Measurements from ENCODE around the gene RBFOX2.
"Not testable (repeated sequence)": the region's sequence is repeated elsewhere in the genome, so short reads cannot be mapped to it uniquely, and the experiment has no call there.

RBFOX2 gene

GRCh38 chr22:36003972-36004674, 24.5 kb downstream of the RBFOX2 start:
- DNase-seq: no peak

GRCh38 chr22:36002718-36003260, 25.8 kb downstream of the RBFOX2 start:
- DNase-seq: no peak

GRCh38 chr22:36002084-36002483, 26.5 kb downstream of the RBFOX2 start:
- DNase-seq: no peak

GRCh38 chr22:35998748-35999147, 29.9 kb downstream of the RBFOX2 start:
- DNase-seq: no peak

GRCh38 chr22:35997438-35997837, 31.2 kb downstream of the RBFOX2 start:
- DNase-seq: no peak

GRCh38 chr22:35996596-35996995, 32.0 kb downstream of the RBFOX2 start:
- DNase-seq: no peak

GRCh38 chr22:35995772-35996171, 32.9 kb downstream of the RBFOX2 start:
- no peak for DNase-seq

GRCh38 chr22:35995348-35995747, 33.3 kb downstream of the RBFOX2 start:
- DNase-seq: no peak

GRCh38 chr22:35993727-35994126, 34.9 kb downstream of the RBFOX2 start:
- not testable (repeated sequence) for DNase-seq

GRCh38 chr22:35993048-35993714, 35.4 kb downstream of the RBFOX2 start:
- DNase-seq: no peak

GRCh38 chr22:35991168-35991567, 37.5 kb downstream of the RBFOX2 start:
- no peak for DNase-seq

GRCh38 chr22:35988030-35988429, 40.6 kb downstream of the RBFOX2 start:
- no peak for DNase-seq

GRCh38 chr22:35987487-35987886, 41.1 kb downstream of the RBFOX2 start:
- no peak for DNase-seq

GRCh38 chr22:35986088-35986487, 42.5 kb downstream of the RBFOX2 start:
- DNase-seq: no peak

GRCh38 chr22:35985371-35985770, 43.3 kb downstream of the RBFOX2 start:
- DNase-seq: no peak

- DNase-seq: no peak
These were observed 44.1 kb downstream of the RBFOX2 start for GRCh38 chr22:35984183-35985175.

GRCh38 chr22:35981900-35982299, 46.7 kb downstream of the RBFOX2 start:
- no peak for DNase-seq

- no peak for DNase-seq
These were observed 49.7 kb downstream of the RBFOX2 start for GRCh38 chr22:35978889-35979288.

- no peak for DNase-seq
These were observed 50.4 kb downstream of the RBFOX2 start for GRCh38 chr22:35978201-35978600.

- DNase-seq: no peak
These were observed 51.5 kb downstream of the RBFOX2 start for GRCh38 chr22:35977136-35977535.

GRCh38 chr22:35973388-35973787, 55.2 kb downstream of the RBFOX2 start:
- DNase-seq: no peak

GRCh38 chr22:35972559-35972958, 56.1 kb downstream of the RBFOX2 start:
- no peak for DNase-seq

GRCh38 chr22:35971456-35972119, 57.0 kb downstream of the RBFOX2 start:
- no peak for DNase-seq

All from MV-4-11 (cell line).